Medulla oblongata (tissue), 1 donor: Measurements from ENCODE around the gene NES.

Experiments
- DNase-seq: peaks from one replicate; pipeline ENCODE4 v3.0.0-alpha.2; 2015; ENCODE audit errors: extremely low spot score

Gene NES

DNA sequence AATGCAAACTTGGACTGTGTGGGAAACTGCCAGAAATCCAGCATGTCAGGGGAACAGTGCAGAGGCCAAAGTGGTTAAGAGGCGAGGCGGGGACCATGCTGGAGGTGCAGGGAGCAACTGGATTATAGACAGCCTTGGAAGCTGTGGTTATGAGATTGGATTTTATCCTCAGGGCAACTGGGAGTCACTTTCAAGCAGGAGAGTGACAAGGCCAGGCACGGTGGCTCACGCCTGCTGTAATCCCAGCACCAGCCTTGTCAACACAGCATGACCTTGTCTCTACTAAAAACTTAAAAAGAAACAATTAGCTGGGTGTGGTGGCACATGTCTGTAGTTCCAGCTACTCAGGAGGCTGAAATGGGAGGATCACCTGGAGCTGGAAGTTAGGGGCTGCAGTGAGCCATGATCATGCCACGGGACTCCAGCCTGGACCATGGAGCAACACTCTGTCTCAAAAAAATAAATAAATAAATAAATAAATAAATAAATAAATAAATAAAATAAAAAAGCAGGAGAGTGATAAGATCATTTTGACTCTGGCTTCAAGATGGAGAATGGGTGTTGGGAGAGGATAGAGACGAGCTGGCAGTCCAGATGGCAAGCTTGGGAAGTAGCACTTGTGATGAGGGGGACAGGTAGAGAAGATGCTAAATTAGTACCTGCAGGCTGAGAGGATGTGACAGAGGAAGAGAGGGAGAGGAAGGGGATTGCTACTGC is 54.5 kb downstream of the NES start:
- no peak for DNase-seq

DNA sequence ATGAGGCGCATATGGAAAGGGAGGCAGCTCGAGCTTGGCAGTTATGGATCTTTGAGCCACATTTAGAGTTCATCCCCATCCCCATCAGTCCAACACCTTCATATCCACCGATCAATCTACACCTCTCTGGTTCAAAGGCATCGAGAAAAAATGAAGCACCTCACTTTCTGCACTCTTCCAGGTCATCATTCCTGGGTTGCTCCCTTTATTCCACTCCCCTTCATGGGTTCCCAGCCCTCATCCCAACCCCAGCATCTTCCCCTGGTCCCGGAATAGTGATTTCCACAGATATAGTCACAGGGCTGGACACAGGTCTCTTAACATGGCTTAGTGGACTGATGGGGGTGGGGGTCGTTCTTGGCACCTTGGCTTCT is 57.6 kb downstream of the NES start:
- peak; percentile 32 for DNase-seq

DNA sequence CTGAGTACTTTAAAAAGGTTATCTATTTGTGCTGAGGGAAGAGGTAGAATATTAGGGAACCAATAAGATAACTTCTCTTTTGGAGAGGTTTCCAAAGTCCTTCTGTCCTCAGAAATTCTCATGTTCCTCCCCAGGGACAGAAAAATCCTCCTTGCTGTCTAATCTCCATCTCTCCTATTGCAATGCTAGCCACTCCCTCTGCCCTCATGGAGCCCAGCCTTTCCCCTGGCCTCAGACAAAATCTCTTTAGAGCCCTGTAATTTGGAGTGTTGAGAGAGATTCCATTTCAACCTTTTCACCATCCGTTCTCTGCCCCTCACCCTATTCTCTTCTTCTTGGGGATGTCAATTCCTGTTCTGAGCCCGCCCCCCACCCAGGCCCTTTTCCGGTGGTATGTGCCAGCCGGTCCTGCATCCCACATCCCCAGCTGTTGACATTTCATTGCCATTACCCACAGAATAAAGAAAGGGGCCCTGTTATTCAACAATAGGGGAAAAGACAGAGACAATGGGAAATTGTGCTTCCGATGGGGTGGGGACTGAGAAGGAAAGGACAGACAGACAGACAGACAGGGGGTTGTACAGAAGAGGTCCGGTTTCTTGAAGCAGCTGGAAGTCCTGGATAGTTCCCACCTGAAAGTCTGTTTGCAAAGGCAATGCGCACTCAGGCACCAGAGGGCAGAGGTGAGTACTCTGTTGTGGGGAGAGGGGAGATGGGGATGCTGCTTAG is 58.2 kb downstream of the NES start, which contains the start of gene HAPLN2:
HAPLN2 (plus strand) TSS at position 563 of the 729 bp plus-strand sequence. CDS start 4,076 bp downstream, outside the sequence.
- peak; percentile 79 for DNase-seq
